OCI-LY3 (cell line): ENCODE data around the gene JARID2.

ENCODE experiments used
- H2AFZ ChIP-seq: fragments of 200-600, 300-600 bp; shearing (Covaris generic); 2 replicates; pipeline ENCODE4 v1.6.0; 2014; ENCODE audit warnings: antibody characterized with exemption, low read depth, low read length
- H3K27ac ChIP-seq: fragments of 200-600, 300-600 bp; sonication (generic); 2 replicates; pipeline ENCODE4 v1.5.1; 2014; ENCODE audit warnings: mild to moderate bottlenecking, low read length, moderate library complexity, mixed read lengths
- H3K27me3 ChIP-seq: fragments of 200-600, 300-600 bp; sonication (generic); 2 replicates; pipeline ENCODE4 v1.6.1; 2014; ENCODE audit warnings: low read depth, low read length, mixed read lengths
- H3K36me3 ChIP-seq: fragments of 200-600, 300-600 bp; sonication (generic); replicated peaks from 2 replicates; pipeline ENCODE3; 2014; ENCODE audit warnings: low read depth, low read length, mixed read lengths
- H3K4me1 ChIP-seq: fragments of 300-600, 200-600 bp; sonication (generic); 2 replicates; pipeline ENCODE4 v1.6.1; 2014; ENCODE audit warnings: low read length, mixed read lengths
- H3K4me2 ChIP-seq: fragments of 200-600, 300-600 bp; sonication (generic); 2 replicates; pipeline ENCODE4 v1.6.1; 2014; ENCODE audit warnings: low read length, mixed read lengths
- H3K4me3 ChIP-seq: fragments of 300-600, 200-600 bp; sonication (generic); 2 replicates; pipeline ENCODE4 v1.5.1; 2014; ENCODE audit warnings: antibody characterized with exemption, mild to moderate bottlenecking, low read length, moderate library complexity
- H3K79me2 ChIP-seq: fragments of 300-600, 200-600 bp; shearing (Covaris generic); 2 replicates; pipeline ENCODE4 v1.6.1; 2014; ENCODE audit warnings: mild to moderate bottlenecking, low read length, mixed read lengths
- H3K9ac ChIP-seq: fragments of 300-600, 200-600 bp; shearing (Covaris generic); 2 replicates; pipeline ENCODE4 v1.6.0; 2014; ENCODE audit warnings: mild to moderate bottlenecking, low read length, moderate library complexity
- H3K9me3 ChIP-seq: fragments of 200-600, 300-600 bp; shearing (Covaris generic); 2 replicates; pipeline ENCODE4 v1.6.1; 2014; ENCODE audit warnings: low read length, mixed read lengths; ENCODE audit not compliant: insufficient read depth
- H4K20me1 ChIP-seq: fragments of 200-600, 300-600 bp; sonication (generic); 2 replicates; pipeline ENCODE4 v1.6.1; 2016; ENCODE audit warnings: low read length, mixed read lengths; ENCODE audit not compliant: insufficient read depth
- CTCF ChIP-seq: fragments of 200-600, 300-600 bp; sonication (generic); IDR thresholded peaks from 2 replicates; pipeline ENCODE4 v1.5.1; 2014; ENCODE audit warnings: antibody characterized with exemption, low read length, low read depth
- EZH2phosphoT487 ChIP-seq: fragments of 200-600 bp; shearing (Covaris generic); IDR thresholded peaks from 2 replicates; pipeline ENCODE4 v1.6.1; 2018; ENCODE audit warnings: antibody characterized with exemption, mixed run types, low read depth

JARID2 gene

GRCh38 chr6:15310680-15311079 is 64.8 kb downstream of the JARID2 start:
- Histone ChIP-seq H3K9me3 (no peaks in the 10 kb centered on the region), H3K4me2 (no peak overlapping the region), H2AFZ (no peak overlapping the region), H3K27me3 (no peaks in the 10 kb centered on the region), H3K36me3 (no peaks in the 10 kb centered on the region), H4K20me1 (peaks cover 73% of the 10 kb centered on the region), H3K79me2 (peaks cover 90% of the 10 kb centered on the region), H3K9ac (no peak overlapping the region), H3K4me1 (peaks cover 70% of the 10 kb centered on the region), H3K27ac (no peak overlapping the region), H3K4me3 (no peak overlapping the region)
- TF ChIP-seq EZH2phosphoT487 (no peak), CTCF (no peak)

GRCh38 chr6:15312500-15312899 is 66.6 kb downstream of the JARID2 start:
- Histone ChIP-seq H3K79me2 (peaks cover 97% of the 10 kb centered on the region), H3K9me3 (no peaks in the 10 kb centered on the region), H3K4me3 (no peak overlapping the region), H3K27me3 (no peaks in the 10 kb centered on the region), H3K9ac (no peak overlapping the region), H3K4me1 (peaks cover 71% of the 10 kb centered on the region), H3K36me3 (no peaks in the 10 kb centered on the region), H2AFZ (no peak overlapping the region), H4K20me1 (peaks cover 85% of the 10 kb centered on the region), H3K4me2 (peak overlapping the region; percentile 85; the same call in 1 of the 2 replicates), H3K27ac (no peak overlapping the region)
- no peak for TF ChIP-seq EZH2phosphoT487
- no peak for TF ChIP-seq CTCF

GRCh38 chr6:15313367-15313766 is 67.5 kb downstream of the JARID2 start:
- Histone ChIP-seq H3K27ac (no peak overlapping the region), H3K4me1 (peaks cover 71% of the 10 kb centered on the region), H4K20me1 (peaks cover 85% of the 10 kb centered on the region)

GRCh38 chr6:15316754-15317153 is 70.9 kb downstream of the JARID2 start:
- Histone ChIP-seq H3K27ac (no peak overlapping the region), H3K9ac (no peak overlapping the region), H3K4me3 (no peak overlapping the region), H3K36me3 (no peaks in the 10 kb centered on the region), H2AFZ (no peak overlapping the region), H3K27me3 (no peaks in the 10 kb centered on the region), H3K4me2 (peak overlapping the region; percentile 41; the same call in 1 of the 2 replicates), H4K20me1 (peaks cover 76% of the 10 kb centered on the region), H3K4me1 (peaks cover 92% of the 10 kb centered on the region), H3K79me2 (peaks cover 98% of the 10 kb centered on the region), H3K9me3 (no peaks in the 10 kb centered on the region)
- TF ChIP-seq EZH2phosphoT487 (no peak), CTCF (no peak)

More at GRCh38 chr6:15313367-15313766, 67.5 kb downstream of the JARID2 start:
- H3K36me3 ChIP-seq = no peaks in the 10 kb centered on the region
- H3K9ac ChIP-seq = no peak overlapping the region
- peak overlapping the region; percentile 26 for H3K4me3 ChIP-seq
- H3K4me2 ChIP-seq = peak overlapping the region; percentile 85
- no peaks in the 10 kb centered on the region for H3K27me3 ChIP-seq
- peaks cover 97% of the 10 kb centered on the region for H3K79me2 ChIP-seq
- no peak for TF ChIP-seq CTCF
- TF ChIP-seq EZH2phosphoT487 = no peak
- H3K9me3 ChIP-seq = no peaks in the 10 kb centered on the region
- H2AFZ ChIP-seq = no peak overlapping the region
